ENCODE measurements around the gene RPL37.

GRCh38 chr5:40797273-40798011 is 37.6 kb downstream of the RPL37 start:
- TF ChIP-seq CTCF (IDR thresholded peaks at IDR 0.05; ENCODE audit: low read depth, low read length) (no peak), POLR2A (IDR thresholded peaks at IDR 0.05; ENCODE audit: extremely low read depth, insufficient read length) (no peak)
